GM15510 (cell line): ENCODE results near the gene FUT6.

ENCODE experiments used
- POLR2A ChIP-seq: IDR thresholded peaks from 3 replicates; pipeline ENCODE4 v1.6.1; 2011; ENCODE audit warnings: borderline replicate concordance; ENCODE audit not compliant: insufficient read length; ENCODE audit errors: extremely low read depth

The FUT6 gene

GRCh38 chr19:5814852-5815246 is 24.7 kb downstream of the FUT6 start:
- no peak for TF ChIP-seq POLR2A

DNA sequence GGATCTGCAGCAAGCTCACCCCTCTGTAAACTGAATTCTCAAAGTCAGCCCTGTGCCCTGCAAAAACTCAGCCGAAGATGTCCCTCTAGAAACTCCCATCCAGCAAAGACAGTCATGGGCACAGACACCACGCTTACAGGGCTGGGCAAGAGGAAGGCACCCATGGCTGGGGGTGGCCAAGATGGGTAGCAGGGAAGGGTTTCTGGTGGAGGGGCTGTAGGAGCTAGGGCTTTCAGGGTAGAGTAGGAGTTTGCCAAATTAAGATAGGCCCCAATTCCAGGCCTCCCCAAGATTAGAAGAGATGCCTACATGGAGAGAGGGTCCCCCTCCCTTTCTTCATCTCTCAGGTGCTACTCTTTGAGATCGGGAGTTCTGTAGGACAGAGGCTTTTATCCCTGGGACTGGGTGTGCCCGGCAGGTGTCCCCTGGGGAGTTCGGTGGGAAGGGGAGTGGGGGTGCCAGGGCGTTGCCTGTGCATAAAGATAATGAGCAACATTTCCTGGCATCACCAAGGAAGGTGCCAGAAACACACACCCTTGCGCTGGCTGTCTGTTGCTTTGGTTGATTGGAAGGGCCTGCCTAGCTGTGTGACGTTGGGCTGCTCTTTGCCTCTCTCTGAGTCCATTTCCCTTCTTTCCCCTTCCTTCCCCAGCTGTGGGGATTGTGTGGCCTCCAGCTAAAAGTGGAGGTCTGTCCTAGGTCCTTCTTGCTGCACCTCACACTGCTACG is 25.2 kb downstream of the FUT6 start:
- TF ChIP-seq POLR2A, result no peak

DNA sequence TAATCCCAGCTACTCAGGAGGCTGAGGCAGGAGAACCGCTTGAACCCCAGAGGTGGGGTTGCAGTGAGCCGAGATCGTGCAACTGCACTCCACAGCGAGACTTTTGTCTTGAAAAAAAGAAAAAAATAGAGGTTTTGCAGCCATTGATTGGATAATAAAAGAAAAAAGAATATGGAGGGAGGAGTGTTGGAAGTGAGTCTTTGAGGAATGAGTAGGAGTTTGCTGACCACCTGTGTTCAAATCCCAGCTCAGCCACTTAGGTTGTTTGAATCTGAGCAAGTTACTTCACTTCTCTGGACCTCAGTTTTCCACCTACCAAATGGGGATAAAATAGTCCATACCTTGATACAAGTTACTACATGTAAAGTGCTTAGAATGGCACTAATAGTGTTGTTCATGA is 28.4 kb downstream of the FUT6 start:
- no peak for TF ChIP-seq POLR2A

DNA sequence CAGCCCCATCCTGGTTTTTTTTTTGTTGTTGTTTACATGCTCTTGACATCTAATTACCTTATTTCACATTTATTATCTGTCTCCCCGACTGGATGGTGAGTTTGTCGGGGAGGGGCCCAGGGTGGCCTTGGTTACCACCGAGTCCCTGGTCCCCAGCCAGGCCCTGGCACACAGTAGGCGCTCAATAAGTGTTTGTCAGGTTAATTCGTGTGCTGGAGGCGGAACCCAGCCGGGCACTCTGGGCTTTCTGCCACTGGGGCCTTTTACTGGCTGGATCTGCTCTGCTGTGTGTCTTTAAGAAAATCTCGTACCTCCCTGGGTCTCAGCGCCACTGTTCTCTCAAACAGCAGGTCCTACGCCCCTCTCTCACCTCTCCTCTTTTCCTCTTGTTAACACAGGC is 30.0 kb downstream of the FUT6 start:
- TF ChIP-seq POLR2A, result no peak

- no peak for TF ChIP-seq POLR2A
Measured at GRCh38 chr19:5809053-5809452, 30.4 kb downstream of the FUT6 start.

DNA sequence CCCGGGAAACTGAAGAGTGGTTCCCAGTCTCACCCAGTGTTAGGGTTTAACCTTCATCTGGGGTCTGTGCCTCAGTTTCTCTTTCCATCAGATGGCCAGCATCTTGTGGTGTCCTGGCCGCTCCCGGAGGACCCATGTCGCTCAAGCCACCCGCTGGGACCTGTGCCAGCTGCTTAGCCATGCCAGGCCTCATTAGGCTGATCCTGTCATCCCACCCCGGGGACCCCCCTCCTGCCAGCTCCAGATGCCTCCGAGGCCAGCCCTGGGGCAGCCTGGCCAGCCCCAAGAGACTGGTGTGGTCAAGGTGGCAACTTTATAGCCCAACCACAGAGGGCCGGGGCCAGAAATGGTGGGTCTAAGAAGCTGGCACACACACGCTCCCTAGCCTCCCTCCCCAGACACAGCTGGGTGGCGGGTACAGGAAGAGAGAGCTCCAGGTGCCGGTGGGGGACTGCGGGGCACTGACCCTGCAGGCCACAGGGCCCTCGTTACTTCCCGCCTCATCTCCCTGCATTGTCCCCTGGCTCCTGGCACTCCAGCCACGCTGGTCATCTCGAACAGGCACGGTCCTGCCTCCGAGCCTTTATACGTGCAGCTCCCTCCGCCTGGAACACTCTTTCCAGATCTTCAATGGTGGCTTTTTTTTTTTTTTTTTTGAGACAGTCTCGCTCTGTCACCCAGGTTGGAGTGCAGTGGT is 31.2 kb downstream of the FUT6 start:
- TF ChIP-seq POLR2A, result no peak

DNA sequence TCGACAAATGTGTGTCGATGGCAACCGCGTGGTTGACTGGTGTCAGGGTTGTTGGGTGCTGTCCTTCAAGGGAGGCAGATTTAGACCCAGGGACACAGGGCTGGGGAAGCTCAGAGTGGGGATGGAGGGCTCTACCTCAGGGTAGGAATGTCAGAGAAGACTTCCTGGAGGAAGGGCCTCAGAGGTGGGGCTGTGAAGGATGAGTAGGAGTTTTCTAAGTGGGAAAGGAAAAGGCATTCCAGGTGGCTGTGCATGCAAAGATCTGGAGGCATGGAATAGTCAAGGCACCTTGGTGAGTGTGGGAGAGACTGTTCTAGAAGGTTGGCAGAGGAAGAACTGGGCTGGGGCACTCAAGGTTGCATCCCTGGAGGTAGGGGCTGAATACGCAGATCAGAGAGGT is 32.6 kb downstream of the FUT6 start:
- no peak for TF ChIP-seq POLR2A

- no peak for TF ChIP-seq POLR2A
Measured at GRCh38 chr19:5806133-5806489, 33.4 kb downstream of the FUT6 start.

- no peak for TF ChIP-seq POLR2A
Measured at GRCh38 chr19:5805462-5806132, 33.9 kb downstream of the FUT6 start.

DNA sequence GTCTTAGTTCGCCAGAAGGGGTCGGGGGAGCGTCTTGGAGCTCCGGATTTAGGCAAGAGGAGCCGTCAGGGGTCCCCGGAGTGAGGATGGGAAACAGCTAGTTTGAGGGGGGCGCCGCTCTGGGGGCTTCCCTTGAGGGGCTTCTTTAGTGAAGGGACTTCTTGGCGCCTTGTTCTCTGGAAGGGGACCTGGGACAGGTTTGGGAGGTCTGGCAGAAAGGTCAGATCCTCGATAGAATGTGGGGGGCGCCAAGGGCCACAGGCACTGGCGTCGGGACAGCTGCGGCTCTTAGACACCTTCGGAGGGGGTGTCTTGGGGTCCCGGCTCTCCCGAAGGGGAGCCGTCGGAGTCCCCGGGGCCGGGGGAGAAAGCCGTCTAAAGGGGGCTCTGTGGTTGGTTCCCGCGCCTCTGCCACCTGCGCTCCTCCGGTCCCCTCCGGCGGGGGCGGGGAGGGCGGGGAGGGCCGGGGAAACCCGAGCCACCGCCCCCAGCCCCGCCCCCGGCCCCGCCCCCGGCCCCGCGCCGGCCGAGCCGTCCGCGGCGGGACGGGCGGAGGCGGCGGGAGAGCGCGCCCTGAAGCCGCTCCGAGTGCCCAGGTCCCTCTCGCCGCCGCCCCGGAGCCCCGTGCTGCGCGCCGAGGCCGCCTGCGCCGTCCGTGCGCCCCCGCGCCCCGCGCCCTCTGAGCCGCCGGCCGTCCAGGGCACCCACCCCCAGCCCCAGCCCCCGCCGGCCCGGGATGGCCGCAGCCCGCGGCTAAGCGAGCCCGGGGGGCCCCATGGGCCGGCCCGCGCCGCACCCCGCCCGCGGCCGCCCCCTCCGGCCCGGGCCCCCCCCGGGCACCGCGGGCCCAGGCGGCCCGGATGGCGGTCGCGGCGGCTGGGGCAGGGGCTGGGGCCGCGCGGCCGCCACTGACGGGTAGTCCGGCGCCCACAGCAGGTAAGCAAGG is 34.7 kb downstream of the FUT6 start, which contains the start of gene NRTN:
Gene NRTN, plus strand, starts transcription at position 552 of the 946 bp plus-strand sequence. CDS start 19,099 bp downstream, outside the sequence.
- no peak for TF ChIP-seq POLR2A

DNA sequence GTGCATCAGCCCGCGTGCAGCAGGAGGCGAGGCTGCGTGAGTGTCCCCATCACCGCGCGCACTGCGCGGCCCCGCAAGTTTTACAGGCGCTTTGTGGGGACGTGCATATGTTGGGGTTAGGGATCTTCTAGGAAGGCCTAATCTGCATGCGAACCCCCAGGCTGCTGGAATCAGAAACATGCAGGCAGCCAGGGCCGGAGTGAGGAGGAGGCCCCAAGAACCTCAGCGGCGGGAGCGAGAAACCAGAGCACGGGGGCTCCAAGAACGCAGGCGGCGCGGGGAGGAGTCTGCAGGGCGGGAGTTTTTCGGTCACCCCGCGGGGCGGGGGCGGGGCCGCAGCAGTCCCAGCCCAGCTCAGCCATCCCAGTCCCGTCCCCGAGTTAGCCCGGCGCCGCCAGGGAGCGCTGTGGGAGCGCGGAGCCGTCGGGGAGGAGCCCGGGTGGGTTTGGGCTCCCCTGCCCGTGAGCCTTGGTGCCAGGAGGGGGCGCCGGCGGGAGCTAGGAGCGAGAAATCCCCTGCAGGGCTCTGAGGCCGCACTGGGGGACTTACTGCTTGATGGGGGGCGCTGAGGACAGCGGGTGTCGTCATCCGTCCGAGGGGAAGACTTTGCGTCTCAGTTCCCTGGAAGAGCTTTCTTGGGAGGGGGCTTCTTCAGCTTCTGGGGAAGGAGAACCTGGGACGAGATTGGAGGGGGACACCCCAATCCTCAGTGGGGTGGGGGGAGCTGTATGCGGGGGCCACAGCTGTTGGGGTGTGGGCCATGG is 35.6 kb downstream of the FUT6 start:
- no peak for TF ChIP-seq POLR2A

- TF ChIP-seq POLR2A, result no peak
Measured at GRCh38 chr19:5803441-5803751, 36.1 kb downstream of the FUT6 start.

GRCh38 chr19:5801796-5802619 is 37.5 kb downstream of the FUT6 start:
- no peak for TF ChIP-seq POLR2A

- TF ChIP-seq POLR2A, result no peak
Measured at GRCh38 chr19:5800361-5801270, 38.9 kb downstream of the FUT6 start.
